HUES64 (cell line): ENCODE results near the gene APBA2.

Experiments
- H3K27ac ChIP-seq: 2 replicates; pipeline ENCODE4 v1.7.0; 2013; ENCODE audit warnings: low read depth, low read length, inconsistent platforms
- H3K27me3 ChIP-seq: 2 replicates; pipeline ENCODE4 v1.6.1; 2013; ENCODE audit warnings: mild to moderate bottlenecking, low read length; ENCODE audit not compliant: insufficient read depth
- H3K36me3 ChIP-seq: 2 replicates; pipeline ENCODE4 v1.6.1; 2013; ENCODE audit warnings: mild to moderate bottlenecking, low read length; ENCODE audit not compliant: insufficient read depth
- H3K4me1 ChIP-seq: 2 replicates; pipeline ENCODE4 v1.6.1; 2013; ENCODE audit warnings: mild to moderate bottlenecking, low read length, moderate library complexity; ENCODE audit not compliant: insufficient read depth
- H3K4me3 ChIP-seq: 2 replicates; pipeline ENCODE4 v1.5.1; 2013; ENCODE audit warnings: mild to moderate bottlenecking, low read length, moderate library complexity
- H3K9ac ChIP-seq: 2 replicates; pipeline ENCODE4 v1.6.1; 2013; ENCODE audit warnings: mild to moderate bottlenecking, low read depth, low read length
- H3K9me3 ChIP-seq: 2 replicates; pipeline ENCODE4 v1.6.1; 2013; ENCODE audit warnings: low read depth, low read length; ENCODE audit not compliant: insufficient read depth
- WGBS: fragments of 150-250, 120-280 bp; methylation state at CpG from one replicate; pipeline ENCODE4 v1.1.7; 2013; ENCODE audit warnings: missing lambda C conversion rate; 5-methylcytosine and 5-hydroxymethylcytosine counted together

Gene APBA2

DNA sequence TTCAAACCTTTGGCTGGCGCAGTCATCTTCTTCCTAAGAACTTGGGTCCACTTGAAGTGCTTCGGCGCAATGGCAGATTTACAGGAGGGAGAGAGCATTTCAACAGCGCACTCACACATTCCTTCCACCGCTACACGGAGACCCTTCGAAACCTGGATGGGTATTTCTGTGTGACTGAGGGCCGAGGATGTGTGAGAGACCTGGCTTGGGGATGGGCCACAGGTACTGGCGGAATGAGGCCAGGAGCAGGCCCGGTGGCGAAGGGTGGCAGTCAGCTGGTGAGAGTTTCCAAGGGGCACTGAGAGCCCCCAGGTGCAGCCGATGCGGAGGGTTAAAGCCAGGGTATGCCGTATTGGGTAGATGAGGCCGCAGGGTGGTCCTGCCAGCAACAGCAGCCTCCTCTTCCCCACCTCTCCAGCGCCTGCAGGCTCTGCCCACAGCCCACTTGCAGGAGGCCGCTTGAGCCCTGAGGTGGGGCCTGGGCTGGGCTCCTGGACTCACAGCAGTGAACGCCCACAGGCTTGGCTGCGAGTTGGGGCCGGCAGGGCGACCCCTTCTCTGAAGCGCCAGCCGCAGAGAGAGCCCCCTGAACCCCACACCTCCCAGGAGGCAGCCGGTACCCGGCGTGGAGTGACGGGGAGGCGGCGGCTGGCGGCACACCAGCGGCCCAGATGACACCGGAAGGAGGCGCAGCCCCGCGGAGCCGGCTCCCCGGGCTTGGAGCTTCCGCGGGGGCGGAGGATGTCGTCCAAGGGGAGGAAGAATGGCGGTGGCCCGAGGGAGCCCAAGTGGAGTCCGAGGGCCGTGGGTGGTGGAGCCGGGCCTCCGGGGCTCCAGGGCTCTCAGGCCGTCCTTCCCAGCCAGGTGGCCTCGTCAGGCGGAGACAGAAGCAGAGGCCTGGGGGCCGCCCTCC is 217.4 kb downstream of the APBA2 start:
- Histone ChIP-seq H3K36me3 (0 out of 2 replicates have a peak, but pooled peaks cover 7% of the 10 kb centered on the region), H3K4me1 (peaks cover 6% of the 10 kb centered on the region; the same call in 1 of the 2 replicates), H3K27ac (no peak overlapping the region), H3K27me3 (no peaks in the 10 kb centered on the region), H3K9me3 (no peaks in the 10 kb centered on the region), H3K4me3 (peak overlapping the region; percentile 54), H3K9ac (peak overlapping the region; percentile 49; the same call in 1 of the 2 replicates)
- 45% methylated on average over 51 of the region's 51 CpGs for WGBS

DNA sequence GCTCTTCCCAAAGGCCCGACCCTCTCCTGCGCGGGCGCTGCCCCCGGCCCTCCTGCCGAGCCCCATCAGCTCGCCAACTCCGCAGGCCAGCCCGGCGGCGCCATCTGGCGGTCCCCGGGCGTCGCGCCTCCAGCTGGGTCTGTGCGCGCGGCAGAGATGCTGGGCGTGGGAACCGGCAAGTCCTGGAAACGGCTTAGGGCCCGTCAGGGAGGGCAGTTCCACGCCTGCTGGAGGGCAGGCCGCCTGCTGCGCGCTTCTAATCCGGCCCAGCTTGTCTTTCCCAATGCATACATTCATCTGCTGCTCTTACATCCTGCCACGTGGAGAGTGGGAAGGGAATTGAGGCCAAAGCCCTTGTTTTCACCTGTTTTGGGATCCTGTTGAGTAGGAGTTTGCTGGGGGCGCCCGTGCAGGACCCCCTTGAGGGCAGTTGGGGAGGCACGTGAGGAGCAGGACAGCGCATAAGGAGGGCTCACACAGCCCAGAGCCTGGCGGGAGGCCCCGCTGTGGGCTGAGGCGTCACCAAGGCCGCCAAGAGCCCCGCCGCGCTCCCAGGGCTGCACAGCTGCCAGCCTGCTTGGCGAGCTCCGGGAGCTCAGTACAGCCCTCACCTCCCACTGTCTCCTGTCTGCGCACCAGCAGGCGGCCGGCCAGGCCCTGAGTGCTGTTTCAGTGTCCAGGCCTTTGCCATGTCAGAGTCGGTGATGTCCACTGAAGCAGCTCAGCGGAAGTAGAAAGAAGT is 218.2 kb downstream of the APBA2 start:
- Histone ChIP-seq H3K9ac (peak overlapping the region; percentile 49; the same call in 1 of the 2 replicates), H3K27me3 (no peaks in the 10 kb centered on the region), H3K36me3 (0 out of 2 replicates have a peak, but pooled peaks cover 7% of the 10 kb centered on the region), H3K9me3 (no peaks in the 10 kb centered on the region), H3K27ac (no peak overlapping the region), H3K4me1 (peaks cover 6% of the 10 kb centered on the region; the same call in 1 of the 2 replicates), H3K4me3 (peak overlapping the region; percentile 54)
- WGBS = 34% methylated on average over 47 of the region's 47 CpGs

DNA sequence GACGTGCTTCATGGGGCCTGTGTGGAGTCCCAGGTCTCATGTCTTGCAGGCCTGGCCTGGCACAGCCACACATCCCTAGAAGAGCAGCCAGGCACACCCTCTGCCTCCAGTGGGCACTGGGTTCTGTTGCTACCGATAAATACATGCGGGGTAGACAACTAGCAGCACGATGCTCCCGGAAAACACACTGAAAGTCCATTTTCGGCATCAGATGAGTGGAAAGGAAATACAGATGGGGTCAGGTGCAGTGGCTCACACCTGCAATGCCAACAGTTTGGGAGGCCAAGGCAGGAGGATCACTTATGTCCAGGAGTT is 218.7 kb downstream of the APBA2 start:
- Histone ChIP-seq H3K4me1 (peaks cover 6% of the 10 kb centered on the region; the same call in 1 of the 2 replicates), H3K9ac (no peak overlapping the region), H3K27me3 (no peaks in the 10 kb centered on the region), H3K27ac (no peak overlapping the region), H3K9me3 (no peaks in the 10 kb centered on the region), H3K4me3 (no peak overlapping the region), H3K36me3 (0 out of 2 replicates have a peak, but pooled peaks cover 7% of the 10 kb centered on the region)
- 96% methylated on average over 6 of the region's 6 CpGs for WGBS

DNA sequence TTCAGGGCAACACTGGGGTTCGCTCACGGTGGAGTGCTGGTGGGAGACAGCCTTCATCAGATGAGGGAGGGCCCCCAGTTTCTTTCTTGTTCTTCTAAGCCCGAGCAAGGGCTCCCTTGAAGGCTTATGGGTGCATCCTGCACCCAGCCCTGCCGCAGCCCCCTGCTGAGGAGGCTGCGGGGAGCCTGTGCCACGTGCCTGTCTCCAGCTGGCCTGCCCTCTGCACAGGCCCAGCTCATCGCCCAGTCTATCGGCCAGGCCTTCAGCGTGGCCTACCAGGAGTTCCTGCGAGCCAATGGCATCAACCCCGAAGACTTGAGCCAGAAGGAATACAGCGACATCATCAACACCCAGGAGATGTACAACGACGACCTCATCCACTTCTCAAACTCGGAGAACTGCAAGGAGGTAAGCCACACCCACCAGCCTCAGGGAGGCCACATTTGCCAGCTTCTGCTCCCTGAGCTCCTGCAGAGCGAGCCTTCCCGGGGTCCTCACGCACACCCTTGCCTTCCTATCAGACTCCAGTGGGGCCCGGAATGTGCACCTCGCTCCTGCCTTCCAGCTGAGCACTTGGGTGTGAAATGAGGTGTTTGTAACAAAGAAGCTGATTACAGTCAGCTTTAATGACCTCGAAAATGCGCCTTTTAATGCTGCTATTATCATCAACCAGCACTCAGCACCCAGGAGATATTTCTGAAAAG is 219.5 kb downstream of the APBA2 start:
- 89% methylated on average over 22 of the region's 22 CpGs for WGBS

DNA sequence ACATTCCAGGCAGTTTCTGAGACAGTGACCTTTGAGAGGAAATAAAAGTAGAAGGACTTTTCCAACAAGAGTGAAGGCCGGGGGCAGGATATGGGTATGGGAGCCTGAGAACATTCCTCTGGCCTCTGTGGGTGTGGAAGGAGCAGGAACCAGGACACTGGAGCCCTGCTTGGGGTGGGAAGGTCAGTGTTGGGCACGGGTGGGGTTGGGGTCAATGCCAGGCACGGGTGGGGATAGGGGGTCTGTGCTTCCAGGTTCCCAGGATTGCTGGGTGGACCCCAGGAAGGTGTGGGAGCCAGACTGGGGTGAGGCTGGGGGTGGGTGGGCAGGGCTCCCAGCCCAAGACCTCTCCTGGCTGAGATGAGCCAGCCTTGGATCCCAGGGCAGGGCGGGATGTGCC is 220.3 kb downstream of the APBA2 start:
- H3K27me3 ChIP-seq = no peaks in the 10 kb centered on the region
- no peak overlapping the region for H3K4me3 ChIP-seq
- 0 out of 2 replicates have a peak, but pooled peaks cover 7% of the 10 kb centered on the region for H3K36me3 ChIP-seq
- H3K9me3 ChIP-seq = no peaks in the 10 kb centered on the region
- no peak overlapping the region for H3K27ac ChIP-seq
- WGBS = 94% methylated on average over 4 of the region's 4 CpGs
- peaks cover 6% of the 10 kb centered on the region; the same call in 1 of the 2 replicates for H3K4me1 ChIP-seq
- H3K9ac ChIP-seq = no peak overlapping the region

More for the DNA sequence above, 219.5 kb downstream of the APBA2 start:
- no peaks in the 10 kb centered on the region for H3K9me3 ChIP-seq
- 0 out of 2 replicates have a peak, but pooled peaks cover 7% of the 10 kb centered on the region for H3K36me3 ChIP-seq
- no peak overlapping the region for H3K4me3 ChIP-seq
- H3K27me3 ChIP-seq = no peaks in the 10 kb centered on the region
- H3K9ac ChIP-seq = no peak overlapping the region
- H3K4me1 ChIP-seq = peaks cover 6% of the 10 kb centered on the region; the same call in 1 of the 2 replicates
- no peak overlapping the region for H3K27ac ChIP-seq

DNA sequence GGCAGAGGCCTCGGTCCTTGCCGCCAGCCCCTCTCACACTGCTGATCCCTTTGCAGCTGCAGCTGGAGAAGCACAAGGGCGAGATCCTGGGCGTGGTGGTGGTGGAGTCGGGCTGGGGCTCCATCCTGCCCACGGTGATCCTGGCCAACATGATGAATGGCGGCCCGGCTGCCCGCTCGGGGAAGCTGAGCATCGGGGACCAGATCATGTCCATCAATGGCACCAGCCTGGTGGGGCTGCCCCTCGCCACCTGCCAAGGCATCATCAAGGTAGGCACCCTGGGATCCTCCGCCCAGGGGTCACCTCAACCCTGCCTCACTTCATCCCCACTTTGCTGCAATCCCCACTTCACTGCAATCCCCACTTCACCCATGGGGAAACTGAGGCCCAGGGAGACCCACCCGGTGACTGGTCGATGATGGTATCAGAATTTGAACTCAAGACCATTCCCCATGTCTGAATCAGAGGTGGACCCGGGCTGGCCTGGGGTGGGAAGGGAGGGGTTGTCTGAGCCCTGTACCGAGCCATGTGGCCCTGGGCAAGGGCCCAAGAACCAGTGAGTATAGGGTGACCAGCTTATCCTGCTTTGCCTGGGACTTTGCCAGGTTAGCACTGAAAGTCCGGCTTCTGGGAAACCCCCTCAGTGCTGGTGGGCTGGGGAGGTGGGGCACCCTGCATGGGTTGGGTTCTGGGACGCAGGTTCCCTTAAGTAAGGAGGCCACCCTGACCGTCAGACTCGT is 220.9 kb downstream of the APBA2 start:
- Histone ChIP-seq H3K4me3 (no peak overlapping the region), H3K27ac (no peak overlapping the region), H3K36me3 (0 out of 2 replicates have a peak, but pooled peaks cover 7% of the 10 kb centered on the region), H3K9ac (no peak overlapping the region), H3K9me3 (no peaks in the 10 kb centered on the region), H3K27me3 (no peaks in the 10 kb centered on the region), H3K4me1 (peaks cover 6% of the 10 kb centered on the region; the same call in 1 of the 2 replicates)
- WGBS = 96% methylated on average over 21 of the region's 21 CpGs

DNA sequence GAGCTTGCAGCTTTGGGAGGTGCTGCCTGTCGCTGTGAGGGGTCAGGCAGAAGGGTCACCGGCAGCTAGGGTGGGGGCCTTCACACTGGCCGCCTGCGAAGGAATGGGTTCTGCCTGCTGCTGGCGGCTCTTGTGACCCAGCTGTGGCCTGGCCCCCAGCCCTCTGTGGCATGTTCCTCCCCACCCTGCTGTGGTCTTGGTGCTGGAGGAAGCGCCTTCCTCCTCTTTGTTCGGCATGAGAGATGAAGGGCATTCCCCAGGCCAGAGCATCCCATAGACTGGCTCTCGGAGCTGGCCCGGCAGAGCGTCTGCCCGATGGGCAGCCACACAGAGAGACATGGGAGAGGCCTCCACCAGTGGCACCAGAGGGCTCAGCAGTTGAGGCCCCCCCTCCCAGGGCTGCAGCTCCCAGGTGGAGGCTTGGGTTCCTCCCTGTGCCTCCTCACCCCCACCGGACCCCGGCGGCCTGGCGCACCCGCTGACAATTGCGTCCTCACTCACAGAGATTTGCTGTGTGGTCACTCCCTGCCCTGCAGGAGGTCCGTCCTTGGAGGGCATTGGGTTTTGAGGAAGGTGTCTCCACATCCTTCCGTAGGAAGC is 221.6 kb downstream of the APBA2 start:
- Histone ChIP-seq H3K9me3 (no peaks in the 10 kb centered on the region), H3K27me3 (no peaks in the 10 kb centered on the region), H3K36me3 (0 out of 2 replicates have a peak, but pooled peaks cover 7% of the 10 kb centered on the region), H3K27ac (no peak overlapping the region), H3K4me3 (no peak overlapping the region), H3K4me1 (peaks cover 3% of the 10 kb centered on the region; the same call in 1 of the 2 replicates), H3K9ac (no peak overlapping the region)
- WGBS = 85% methylated on average over 19 of the region's 19 CpGs

DNA sequence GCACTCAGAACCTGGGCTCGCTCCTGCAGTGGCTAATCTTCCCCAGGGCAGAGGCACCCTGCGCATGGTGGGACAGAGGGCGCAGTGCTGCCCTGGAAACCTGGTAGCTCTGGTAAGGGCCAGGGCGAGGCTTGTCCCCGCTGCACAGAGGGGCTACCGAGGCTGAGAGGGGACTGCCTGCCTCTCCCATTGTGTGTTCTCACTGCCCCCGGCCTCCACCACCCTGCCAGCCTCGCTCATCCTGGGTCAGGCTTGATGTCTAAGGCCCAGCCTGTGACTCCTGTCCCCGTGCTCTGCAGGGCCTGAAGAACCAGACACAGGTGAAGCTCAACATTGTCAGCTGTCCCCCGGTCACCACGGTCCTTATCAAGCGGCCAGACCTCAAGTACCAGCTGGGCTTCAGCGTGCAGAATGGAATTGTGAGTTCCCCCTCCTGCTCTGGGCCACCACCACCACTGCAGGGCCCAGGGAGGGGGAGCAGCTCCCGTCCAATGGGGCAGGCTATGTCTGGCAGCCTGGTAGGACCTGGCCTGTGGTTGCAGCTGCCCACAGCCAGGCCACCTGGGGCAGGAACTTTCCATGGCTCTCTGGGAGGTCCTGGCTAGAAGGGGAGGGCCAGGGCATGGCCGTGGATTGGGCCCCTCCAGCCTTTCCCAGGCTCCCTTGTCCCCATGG is 222.3 kb downstream of the APBA2 start:
- Histone ChIP-seq H3K9me3 (no peaks in the 10 kb centered on the region), H3K36me3 (0 out of 2 replicates have a peak, but pooled peaks cover 7% of the 10 kb centered on the region), H3K4me1 (peaks cover 3% of the 10 kb centered on the region; the same call in 1 of the 2 replicates), H3K27ac (no peak overlapping the region), H3K27me3 (no peaks in the 10 kb centered on the region), H3K4me3 (no peak overlapping the region), H3K9ac (no peak overlapping the region)
- 92% methylated on average over 15 of the region's 15 CpGs for WGBS

DNA sequence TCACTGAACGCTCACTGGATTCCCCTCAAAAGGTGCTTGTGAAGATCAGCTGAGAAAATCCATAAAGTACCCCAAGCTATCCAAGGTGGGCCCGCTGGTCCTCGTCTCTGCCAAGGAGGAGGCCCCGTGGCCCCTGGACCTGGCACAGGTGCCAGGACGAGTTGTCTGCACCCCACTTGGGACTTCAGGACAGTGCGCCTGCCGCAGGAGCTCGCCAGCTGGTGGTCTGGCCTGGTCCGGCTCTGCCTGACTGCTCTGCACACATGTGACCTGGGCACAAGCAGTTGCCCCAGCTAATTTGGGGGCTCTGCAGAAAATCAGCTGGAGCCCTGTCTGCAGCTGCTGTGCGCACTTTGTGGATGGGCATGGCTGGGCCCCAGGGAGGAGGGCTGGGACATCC is 224.0 kb downstream of the APBA2 start:
- no peak overlapping the region for H3K9ac ChIP-seq
- no peaks in the 10 kb centered on the region for H3K9me3 ChIP-seq
- WGBS = 93% methylated on average over 10 of the region's 10 CpGs
- H3K4me1 ChIP-seq = peaks cover 3% of the 10 kb centered on the region; the same call in 1 of the 2 replicates
- H3K27ac ChIP-seq = no peak overlapping the region
- 0 out of 2 replicates have a peak, but pooled peaks cover 7% of the 10 kb centered on the region for H3K36me3 ChIP-seq
- no peaks in the 10 kb centered on the region for H3K27me3 ChIP-seq
- H3K4me3 ChIP-seq = no peak overlapping the region
